Measurements from ENCODE around the gene DENND4B.
"Not testable (repeated sequence)": the region's sequence is repeated elsewhere in the genome, so short reads cannot be mapped to it uniquely, and the experiment has no call there.

DNA sequence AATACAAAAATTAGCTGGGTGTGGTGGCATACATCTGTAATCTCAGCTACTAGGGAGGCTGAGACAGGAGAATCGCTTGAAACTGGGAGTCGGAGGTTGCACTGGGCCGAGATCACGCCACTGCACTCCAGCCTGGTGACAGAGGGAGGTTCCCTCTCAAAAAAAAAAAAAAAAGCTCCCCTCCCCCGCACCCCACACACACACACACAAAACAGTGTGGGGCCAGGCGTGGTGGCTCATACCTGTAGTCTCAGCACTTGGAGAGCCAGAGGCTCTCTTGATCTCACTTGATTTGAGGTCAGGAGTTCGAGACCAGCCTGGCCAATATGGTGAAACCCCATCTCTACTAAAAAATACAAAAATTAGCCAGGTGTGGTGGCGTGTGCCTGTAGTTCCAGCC lies 40.6 kb downstream of the DENND4B start:
- not testable (repeated sequence) for TF ChIP-seq POLR2A (IDR thresholded peaks at IDR 0.05)
- TF ChIP-seq, protein P1, sequence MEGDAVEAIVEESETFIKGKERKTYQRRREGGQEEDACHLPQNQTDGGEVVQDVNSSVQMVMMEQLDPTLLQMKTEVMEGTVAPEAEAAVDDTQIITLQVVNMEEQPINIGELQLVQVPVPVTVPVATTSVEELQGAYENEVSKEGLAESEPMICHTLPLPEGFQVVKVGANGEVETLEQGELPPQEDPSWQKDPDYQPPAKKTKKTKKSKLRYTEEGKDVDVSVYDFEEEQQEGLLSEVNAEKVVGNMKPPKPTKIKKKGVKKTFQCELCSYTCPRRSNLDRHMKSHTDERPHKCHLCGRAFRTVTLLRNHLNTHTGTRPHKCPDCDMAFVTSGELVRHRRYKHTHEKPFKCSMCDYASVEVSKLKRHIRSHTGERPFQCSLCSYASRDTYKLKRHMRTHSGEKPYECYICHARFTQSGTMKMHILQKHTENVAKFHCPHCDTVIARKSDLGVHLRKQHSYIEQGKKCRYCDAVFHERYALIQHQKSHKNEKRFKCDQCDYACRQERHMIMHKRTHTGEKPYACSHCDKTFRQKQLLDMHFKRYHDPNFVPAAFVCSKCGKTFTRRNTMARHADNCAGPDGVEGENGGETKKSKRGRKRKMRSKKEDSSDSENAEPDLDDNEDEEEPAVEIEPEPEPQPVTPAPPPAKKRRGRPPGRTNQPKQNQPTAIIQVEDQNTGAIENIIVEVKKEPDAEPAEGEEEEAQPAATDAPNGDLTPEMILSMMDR (IDR thresholded peaks at IDR 0.05) = not testable (repeated sequence)

Data from right lobe of liver (tissue), 4 donors.